Endodermal cell (in vitro differentiated cells): ENCODE measurements around the gene LOXHD1. TPM values are rescaled to one million over a fixed set of nuclear protein-coding genes. Genes with fewer than 3 reads are reported as not detected.
A peak's percentile ranks its signal among the peaks of the same experiment; 100 is the strongest.

Experiments
- DNase-seq: peaks from one replicate; pipeline ENCODE4 v3.0.0-alpha.2; 2017
- H3K27ac ChIP-seq: 2 replicates; pipeline ENCODE4 v1.5.1; 2013; ENCODE audit warnings: mild to moderate bottlenecking, low read depth, low read length, moderate library complexity
- H3K27me3 ChIP-seq: 2 replicates; pipeline ENCODE4 v1.6.1; 2013; ENCODE audit warnings: mild to moderate bottlenecking, low read length, moderate library complexity; ENCODE audit not compliant: insufficient read depth, control insufficient read depth, poor library complexity, severe bottlenecking
- H3K36me3 ChIP-seq: 2 replicates; pipeline ENCODE4 v1.7.0; 2013; ENCODE audit warnings: mild to moderate bottlenecking, low read length, moderate library complexity; ENCODE audit not compliant: control insufficient read depth, insufficient read depth
- H3K4me1 ChIP-seq: one replicate; pipeline ENCODE4 v1.7.0; 2013; ENCODE audit warnings: low read length; ENCODE audit not compliant: control insufficient read depth, insufficient read depth
- H3K4me3 ChIP-seq: 2 replicates; pipeline ENCODE4 v1.5.1; 2013; ENCODE audit warnings: mild to moderate bottlenecking, low read length, moderate library complexity
- H3K9ac ChIP-seq: 2 replicates; pipeline ENCODE4 v1.6.1; 2013; ENCODE audit warnings: mild to moderate bottlenecking, low read length, moderate library complexity; ENCODE audit not compliant: poor library complexity, severe bottlenecking; ENCODE audit errors: extremely low read depth
- H3K9me3 ChIP-seq: 2 replicates; pipeline ENCODE4 v1.6.1; 2013; ENCODE audit warnings: mild to moderate bottlenecking, low read length, moderate library complexity; ENCODE audit not compliant: control insufficient read depth
- H3K27ac Mint-ChIP-seq: 2 replicates; pipeline ENCODE4 v1.8.0; 2020; ENCODE audit warnings: mixed read lengths
- H3K27me3 Mint-ChIP-seq: 2 replicates; pipeline ENCODE4 v1.8.0; 2021; ENCODE audit warnings: mild to moderate bottlenecking, mixed read lengths; ENCODE audit not compliant: insufficient read depth
- H3K36me3 Mint-ChIP-seq: 2 replicates; pipeline ENCODE4 v1.8.0; 2020; ENCODE audit warnings: low read depth, mixed read lengths
- H3K4me1 Mint-ChIP-seq: 2 replicates; pipeline ENCODE4 v1.8.0; 2020; ENCODE audit warnings: mixed read lengths
- H3K4me3 Mint-ChIP-seq: 2 replicates; pipeline ENCODE4 v1.8.0; 2020; ENCODE audit warnings: mild to moderate bottlenecking, moderate library complexity, mixed read lengths
- H3K9me3 Mint-ChIP-seq: 2 replicates; pipeline ENCODE4 v1.8.0; 2020; ENCODE audit warnings: mild to moderate bottlenecking, mixed read lengths
- WGBS, 2 experiments: methylation state at CpG; one replicate each; pipeline versions ENCODE4 v1.1.5 to v1.1.7; 2013; ENCODE audit warnings: missing lambda C conversion rate in 2 of 2, mixed read lengths in 1 of 2; ENCODE audit not compliant: insufficient coverage in 1 of 2, insufficient read length in 1 of 2; 5-methylcytosine and 5-hydroxymethylcytosine counted together
- total RNA-seq, 2 donors: library from RNA; stranded (reverse); fragmentation: NEBNext Ultra II Directional in 1 of 2; extraction: Animal tissue kit (Norgen Biotek cat#: 25700) in 1 of 2; gene quantifications; 2 replicates in 1 of 2; 3 replicates in 1 of 2; pipeline ENCODE4 v1.2.1, GENCODE V29; 2021
- TF ChIP-seq, protein P1 (sequence below): fragments of 200-600 bp; sonication (generic); conservative IDR thresholded peaks from 2 replicates; pipeline ENCODE4 v1.5.0; 2021; ENCODE audit warnings: antibody characterized with exemption, mild to moderate bottlenecking

Gene LOXHD1
- total RNA-seq, 2 donors from 2014 or later: 2.1 TPM; not detected in 1

DNA sequence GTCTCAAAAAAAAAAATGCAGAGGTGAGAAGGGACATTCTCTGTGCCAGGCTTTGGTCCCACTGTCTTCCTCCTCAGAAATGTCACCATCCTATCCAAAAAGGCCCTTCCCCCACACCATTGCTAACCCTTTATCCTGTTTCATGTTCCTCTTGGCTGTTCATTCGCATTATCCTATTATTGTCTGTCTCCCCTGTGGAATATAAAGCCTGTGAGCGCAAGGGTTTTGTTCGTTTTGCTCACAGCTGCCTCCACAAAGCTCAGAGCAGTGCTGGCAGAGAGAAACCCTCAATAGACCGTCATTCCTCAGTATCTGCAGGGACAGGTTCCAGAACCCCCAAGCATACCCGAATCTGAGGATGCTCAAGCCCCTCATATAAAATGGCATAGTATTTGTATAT, 91.8 kb downstream of the LOXHD1 start:
- Histone ChIP-seq H3K4me1 (no peaks in the 10 kb centered on the region), H3K27me3 (peaks cover 21% of the 10 kb centered on the region), H3K27ac (no peak overlapping the region), H3K9me3 (no peaks in the 10 kb centered on the region), H3K36me3 (no peaks in the 10 kb centered on the region), H3K9ac (no peak overlapping the region), H3K4me3 (no peak overlapping the region)
- H3K4me3 Mint-ChIP-seq: no peak overlapping the region
- no peaks in the 10 kb centered on the region for H3K27me3 Mint-ChIP-seq
- TF ChIP-seq, protein P1, sequence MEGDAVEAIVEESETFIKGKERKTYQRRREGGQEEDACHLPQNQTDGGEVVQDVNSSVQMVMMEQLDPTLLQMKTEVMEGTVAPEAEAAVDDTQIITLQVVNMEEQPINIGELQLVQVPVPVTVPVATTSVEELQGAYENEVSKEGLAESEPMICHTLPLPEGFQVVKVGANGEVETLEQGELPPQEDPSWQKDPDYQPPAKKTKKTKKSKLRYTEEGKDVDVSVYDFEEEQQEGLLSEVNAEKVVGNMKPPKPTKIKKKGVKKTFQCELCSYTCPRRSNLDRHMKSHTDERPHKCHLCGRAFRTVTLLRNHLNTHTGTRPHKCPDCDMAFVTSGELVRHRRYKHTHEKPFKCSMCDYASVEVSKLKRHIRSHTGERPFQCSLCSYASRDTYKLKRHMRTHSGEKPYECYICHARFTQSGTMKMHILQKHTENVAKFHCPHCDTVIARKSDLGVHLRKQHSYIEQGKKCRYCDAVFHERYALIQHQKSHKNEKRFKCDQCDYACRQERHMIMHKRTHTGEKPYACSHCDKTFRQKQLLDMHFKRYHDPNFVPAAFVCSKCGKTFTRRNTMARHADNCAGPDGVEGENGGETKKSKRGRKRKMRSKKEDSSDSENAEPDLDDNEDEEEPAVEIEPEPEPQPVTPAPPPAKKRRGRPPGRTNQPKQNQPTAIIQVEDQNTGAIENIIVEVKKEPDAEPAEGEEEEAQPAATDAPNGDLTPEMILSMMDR: no peak
- H3K36me3 Mint-ChIP-seq: no peaks in the 10 kb centered on the region
- 90 to 93% methylated on average over 3 to 5 of the region's 5 CpGs for WGBS, 2 experiments
- DNase-seq: no peak
- no peaks in the 10 kb centered on the region for H3K9me3 Mint-ChIP-seq
- H3K27ac Mint-ChIP-seq: no peak overlapping the region
- H3K4me1 Mint-ChIP-seq: peaks cover 25% of the 10 kb centered on the region

DNA sequence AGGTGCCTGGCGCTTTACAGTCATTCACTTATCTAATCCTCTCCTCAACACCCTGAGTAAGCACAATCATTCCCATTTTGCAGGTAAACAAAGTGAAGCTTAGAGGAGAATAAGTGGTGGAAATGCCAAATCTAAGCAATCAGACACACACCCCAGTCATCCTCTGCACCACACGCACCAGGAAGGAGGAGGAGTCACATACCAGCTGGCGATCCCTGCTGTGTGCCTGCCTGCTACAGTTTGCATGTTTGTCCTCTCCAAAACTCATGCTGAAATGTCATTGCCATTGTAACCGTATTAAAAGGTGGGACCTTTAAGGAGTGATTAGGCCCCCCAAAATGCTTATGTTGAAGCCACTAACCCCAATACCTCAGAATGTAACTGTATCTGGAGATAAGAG, 93.7 kb downstream of the LOXHD1 start:
- Histone ChIP-seq H3K27me3 (peaks cover 13% of the 10 kb centered on the region), H3K36me3 (no peaks in the 10 kb centered on the region), H3K4me3 (peak overlapping the region; percentile 36), H3K9me3 (no peaks in the 10 kb centered on the region), H3K4me1 (no peaks in the 10 kb centered on the region), H3K27ac (no peak overlapping the region), H3K9ac (no peak overlapping the region)
- Mint-ChIP-seq H3K27me3 (no peaks in the 10 kb centered on the region), H3K36me3 (no peaks in the 10 kb centered on the region), H3K27ac (peak overlapping the region; percentile 68), H3K4me3 (peak overlapping the region; percentile 23), H3K4me1 (peaks cover 28% of the 10 kb centered on the region), H3K9me3 (no peaks in the 10 kb centered on the region)
- DNase-seq: peak; percentile 78
- 49 to 52% methylated on average over 3 to 4 of the region's 4 CpGs for WGBS, 2 experiments
- TF ChIP-seq, protein P1: no peak

DNA sequence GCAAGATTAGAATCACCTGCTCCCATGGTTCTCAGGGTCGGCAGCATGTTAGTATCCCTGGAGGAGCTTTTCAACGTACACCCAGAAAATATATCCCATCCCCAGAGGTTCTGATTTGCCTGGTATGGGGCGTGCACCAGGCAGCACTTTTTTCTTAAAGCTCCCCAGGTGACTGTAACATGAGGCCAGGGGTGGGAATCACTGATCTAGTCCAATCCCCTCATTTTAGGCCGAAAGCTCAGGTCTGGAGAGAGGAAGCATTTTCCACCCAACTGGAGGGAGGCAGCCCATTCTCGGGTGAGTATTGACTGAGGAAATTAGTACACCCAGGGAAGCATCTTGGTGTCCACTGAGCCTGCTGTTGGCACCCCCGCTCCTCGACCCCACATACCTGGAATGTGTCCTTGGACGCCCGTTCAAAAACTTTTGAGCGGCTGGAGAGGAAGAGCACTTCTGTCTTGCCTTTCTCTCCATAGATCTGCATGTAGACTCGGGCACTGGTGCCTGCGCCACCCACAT, 94.3 kb downstream of the LOXHD1 start:
- H3K4me3 ChIP-seq: no peak overlapping the region
- H3K36me3 ChIP-seq: no peaks in the 10 kb centered on the region
- no peak overlapping the region for H3K9ac ChIP-seq
- DNase-seq: peak; percentile 59
- Mint-ChIP-seq H3K9me3 (no peaks in the 10 kb centered on the region), H3K27ac (peak overlapping the region; percentile 68), H3K4me3 (peak overlapping the region; percentile 23), H3K27me3 (no peaks in the 10 kb centered on the region), H3K4me1 (peaks cover 28% of the 10 kb centered on the region), H3K36me3 (no peaks in the 10 kb centered on the region)
- H3K27ac ChIP-seq: no peak overlapping the region
- WGBS, 2 experiments: 82 to 85% methylated on average over 5 to 12 of the region's 12 CpGs
- TF ChIP-seq, protein P1: no peak
- no peaks in the 10 kb centered on the region for H3K9me3 ChIP-seq
- H3K27me3 ChIP-seq: peaks cover 9% of the 10 kb centered on the region
- H3K4me1 ChIP-seq: no peaks in the 10 kb centered on the region
